SU-DHL-6 (cell line): ENCODE measurements around the gene MREG.
A peak's percentile ranks its signal among the peaks of the same experiment; 100 is the strongest.

Experiments used
- H2AFZ ChIP-seq: fragments of 200-600 bp; sonication (generic); 2 replicates; pipeline ENCODE4 v1.6.1; 2014; ENCODE audit warnings: low read depth, mild to moderate bottlenecking, moderate library complexity, mixed read lengths, antibody characterized with exemption, low read length; ENCODE audit not compliant: severe bottlenecking
- H3F3A ChIP-seq: fragments of 200-600 bp; shearing (Covaris generic); 2 replicates; pipeline ENCODE4 v1.6.0; 2016; ENCODE audit warnings: antibody characterized with exemption, mild to moderate bottlenecking; ENCODE audit not compliant: insufficient read depth
- H3K27ac ChIP-seq: fragments of 200-600 bp; sonication (generic); 2 replicates; pipeline ENCODE4 v1.5.1; 2016; ENCODE audit warnings: low read depth, mild to moderate bottlenecking, low read length, moderate library complexity, mixed read lengths
- H3K27me3 ChIP-seq: fragments of 200-600 bp; sonication (generic), shearing (Covaris generic); 2 replicates; pipeline ENCODE4 v1.6.0; 2014; ENCODE audit warnings: mild to moderate bottlenecking, low read length
- H3K36me3 ChIP-seq: fragments of 200-600 bp; sonication (generic); 2 replicates; pipeline ENCODE4 v1.6.1; 2014; ENCODE audit warnings: mild to moderate bottlenecking, low read length, mixed read lengths
- H3K4me2 ChIP-seq: fragments of 300-600, 200-600 bp; shearing (Covaris generic), sonication (generic); 2 replicates; pipeline ENCODE4 v1.6.0; 2014; ENCODE audit warnings: low read length, low read depth, mild to moderate bottlenecking; ENCODE audit not compliant: poor library complexity, severe bottlenecking
- H3K4me3 ChIP-seq: fragments of 200-600 bp; sonication (generic); 2 replicates; pipeline ENCODE4 v1.5.1; 2014; ENCODE audit warnings: antibody characterized with exemption, low read length, mild to moderate bottlenecking, mixed read lengths; ENCODE audit not compliant: insufficient read depth, poor library complexity, severe bottlenecking
- H3K79me2 ChIP-seq: fragments of 200-600 bp; sonication (generic); 2 replicates; pipeline ENCODE4 v1.6.1; 2014; ENCODE audit warnings: mild to moderate bottlenecking, low read length, moderate library complexity; ENCODE audit not compliant: insufficient read depth
- H3K9ac ChIP-seq: fragments of 200-600 bp; sonication (generic); 2 replicates; pipeline ENCODE4 v1.7.0; 2014; ENCODE audit warnings: mild to moderate bottlenecking, low read length
- H3K9me2 ChIP-seq: fragments of 200-600 bp; sonication (generic); replicated peaks from 2 replicates; pipeline ENCODE4 v1.6.1; 2014; ENCODE audit warnings: low read length; ENCODE audit not compliant: insufficient read depth
- H3K9me3 ChIP-seq: fragments of 200-600 bp; sonication (generic); 2 replicates; pipeline ENCODE4 v1.6.1; 2014; ENCODE audit warnings: low read length, mixed read lengths; ENCODE audit not compliant: insufficient read depth
- H4K20me1 ChIP-seq: fragments of 200-600 bp; sonication (generic); 2 replicates; pipeline ENCODE4 v1.6.1; 2014; ENCODE audit warnings: low read depth, mild to moderate bottlenecking, antibody characterized with exemption, low read length, moderate library complexity, mixed read lengths
- EZH2phosphoT487 ChIP-seq: fragments of 200-600 bp; sonication (generic), shearing (Covaris generic); conservative IDR thresholded peaks from 2 replicates; pipeline ENCODE4 v1.6.1; 2018; ENCODE audit warnings: mild to moderate bottlenecking, antibody characterized with exemption, low read length, moderate library complexity, mixed read lengths
- TF ChIP-seq, protein P1 (sequence below): fragments of 200-600 bp; sonication (generic); IDR thresholded peaks from one replicate; pipeline ENCODE4 v1.5.1; 2017; ENCODE audit warnings: antibody characterized with exemption, mild to moderate bottlenecking, low read length, moderate library complexity; ENCODE audit not compliant: insufficient read depth, poor library complexity, severe bottlenecking

MREG gene

DNA sequence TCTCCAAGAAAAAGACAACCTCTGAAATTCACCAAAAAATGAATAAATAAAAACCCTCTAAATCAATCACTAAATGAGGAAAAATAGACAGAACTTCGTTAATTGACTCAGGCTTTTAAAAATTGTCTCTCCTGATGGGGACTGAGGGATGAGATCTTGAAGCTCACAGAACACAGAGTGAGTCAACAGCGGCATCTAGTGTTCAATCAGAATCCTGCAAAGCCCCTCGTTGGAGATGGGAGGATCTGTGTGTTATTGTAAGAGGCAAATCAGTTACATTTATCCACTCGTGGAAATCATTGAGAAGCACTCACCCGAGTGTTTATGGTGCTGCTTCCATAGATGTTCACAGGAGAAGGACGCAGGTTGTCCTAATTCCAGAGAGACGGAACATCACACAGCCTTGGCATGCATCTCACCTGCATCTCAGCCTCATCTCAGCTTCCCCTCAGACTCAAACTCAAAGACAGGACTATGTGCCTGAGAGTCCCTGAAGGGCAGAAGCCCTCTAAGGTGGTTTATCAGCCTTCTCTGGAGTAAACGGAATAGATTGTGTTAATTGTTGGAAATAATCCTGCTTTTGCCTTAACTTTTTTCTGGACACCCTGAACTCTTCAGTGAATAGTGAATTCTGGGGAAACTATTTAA, 82.0 kb downstream of the MREG start:
- no peak overlapping the region for H3K27ac ChIP-seq
- H3K27me3 ChIP-seq: no peaks in the 10 kb centered on the region
- H4K20me1 ChIP-seq: no peaks in the 10 kb centered on the region
- H3K4me2 ChIP-seq: no peak overlapping the region
- no peaks in the 10 kb centered on the region for H3K36me3 ChIP-seq
- no peaks in the 10 kb centered on the region for H3K79me2 ChIP-seq
- no peaks in the 10 kb centered on the region for H3F3A ChIP-seq
- no peak overlapping the region for H2AFZ ChIP-seq
- TF ChIP-seq, protein P1, sequence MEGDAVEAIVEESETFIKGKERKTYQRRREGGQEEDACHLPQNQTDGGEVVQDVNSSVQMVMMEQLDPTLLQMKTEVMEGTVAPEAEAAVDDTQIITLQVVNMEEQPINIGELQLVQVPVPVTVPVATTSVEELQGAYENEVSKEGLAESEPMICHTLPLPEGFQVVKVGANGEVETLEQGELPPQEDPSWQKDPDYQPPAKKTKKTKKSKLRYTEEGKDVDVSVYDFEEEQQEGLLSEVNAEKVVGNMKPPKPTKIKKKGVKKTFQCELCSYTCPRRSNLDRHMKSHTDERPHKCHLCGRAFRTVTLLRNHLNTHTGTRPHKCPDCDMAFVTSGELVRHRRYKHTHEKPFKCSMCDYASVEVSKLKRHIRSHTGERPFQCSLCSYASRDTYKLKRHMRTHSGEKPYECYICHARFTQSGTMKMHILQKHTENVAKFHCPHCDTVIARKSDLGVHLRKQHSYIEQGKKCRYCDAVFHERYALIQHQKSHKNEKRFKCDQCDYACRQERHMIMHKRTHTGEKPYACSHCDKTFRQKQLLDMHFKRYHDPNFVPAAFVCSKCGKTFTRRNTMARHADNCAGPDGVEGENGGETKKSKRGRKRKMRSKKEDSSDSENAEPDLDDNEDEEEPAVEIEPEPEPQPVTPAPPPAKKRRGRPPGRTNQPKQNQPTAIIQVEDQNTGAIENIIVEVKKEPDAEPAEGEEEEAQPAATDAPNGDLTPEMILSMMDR: peak; percentile 75
- no peak for TF ChIP-seq EZH2phosphoT487
- no peaks in the 10 kb centered on the region for H3K9me3 ChIP-seq
- H3K9me2 ChIP-seq: no peaks in the 10 kb centered on the region
- no peak overlapping the region for H3K4me3 ChIP-seq
- no peak overlapping the region for H3K9ac ChIP-seq

DNA sequence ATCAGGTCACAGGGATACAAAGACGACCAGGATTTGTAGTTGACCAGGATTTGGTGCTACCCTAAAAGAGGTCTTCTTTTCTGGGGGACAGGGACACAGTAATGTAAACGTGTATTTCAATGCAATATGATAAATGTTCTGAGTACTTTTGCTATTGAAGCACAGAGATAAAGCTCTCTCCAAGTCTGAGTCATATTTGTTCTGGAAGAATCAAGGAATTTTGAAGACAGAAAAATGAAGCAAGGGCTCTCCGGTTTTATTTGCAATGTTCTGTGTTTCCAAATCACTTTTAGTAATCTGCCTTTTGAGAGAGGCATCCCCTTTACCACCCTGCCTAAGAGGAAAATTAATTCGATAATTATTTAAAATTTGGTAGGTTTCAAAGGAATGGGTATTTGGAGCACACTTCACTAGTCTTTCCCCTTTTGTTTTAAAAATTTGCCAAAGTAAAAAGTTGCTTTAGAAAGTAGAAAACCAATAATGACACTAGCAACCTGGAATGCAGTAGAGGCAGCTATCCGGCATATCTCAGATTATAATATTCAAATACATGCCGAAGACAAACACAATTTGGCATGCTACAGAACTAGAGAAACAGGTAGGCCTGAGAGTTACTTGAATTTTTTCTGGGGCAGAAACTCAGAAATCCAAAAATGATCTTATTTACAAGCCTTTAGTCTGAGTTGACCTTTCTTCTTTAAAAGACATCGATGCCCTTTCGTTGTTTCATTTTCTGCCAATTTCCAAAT, 82.7 kb downstream of the MREG start:
- H3K9me3 ChIP-seq: no peaks in the 10 kb centered on the region
- H3K36me3 ChIP-seq: no peaks in the 10 kb centered on the region
- no peak overlapping the region for H3K9ac ChIP-seq
- H3K4me3 ChIP-seq: no peak overlapping the region
- no peaks in the 10 kb centered on the region for H3K79me2 ChIP-seq
- no peaks in the 10 kb centered on the region for H3K27me3 ChIP-seq
- H3K27ac ChIP-seq: no peak overlapping the region
- TF ChIP-seq, protein P1: no peak
- no peak for TF ChIP-seq EZH2phosphoT487
- no peak overlapping the region for H3K4me2 ChIP-seq
- no peaks in the 10 kb centered on the region for H3F3A ChIP-seq
- no peak overlapping the region for H2AFZ ChIP-seq
- H4K20me1 ChIP-seq: no peaks in the 10 kb centered on the region
- H3K9me2 ChIP-seq: no peaks in the 10 kb centered on the region

GRCh38 chr2:215929602-215930335, 83.6 kb downstream of the MREG start:
- no peak overlapping the region for H2AFZ ChIP-seq
- H3K9ac ChIP-seq: no peak overlapping the region
- no peak overlapping the region for H3K4me2 ChIP-seq

More at GRCh38 chr2:215929602-215930335, 83.6 kb downstream of the MREG start:
- no peak overlapping the region for H3K4me3 ChIP-seq
- H3K9me3 ChIP-seq: no peaks in the 10 kb centered on the region
- H3K27me3 ChIP-seq: no peaks in the 10 kb centered on the region
- H3K36me3 ChIP-seq: no peaks in the 10 kb centered on the region
- TF ChIP-seq, protein P1: no peak
- TF ChIP-seq EZH2phosphoT487: no peak
- no peaks in the 10 kb centered on the region for H3K79me2 ChIP-seq
- no peaks in the 10 kb centered on the region for H3F3A ChIP-seq
- H3K27ac ChIP-seq: no peak overlapping the region
- H4K20me1 ChIP-seq: no peaks in the 10 kb centered on the region
- H3K9me2 ChIP-seq: no peaks in the 10 kb centered on the region
